K562 (cell line): ENCODE results near the gene IRF2BP2. TPM values are rescaled to one million over a fixed set of nuclear protein-coding genes. Genes with fewer than 3 reads are reported as not detected.

ENCODE experiments used
- BACH1 ChIP-seq: fragments of 200-800 bp; sonication (Bioruptor generic); IDR thresholded peaks from 2 replicates; pipeline ENCODE4 v1.6.1; 2016; ENCODE audit warnings: missing genetic modification characterization, missing compliant biosample characterization
- CXXC5 ChIP-seq: fragments of 250-450 bp; sonication (Bioruptor Pico); IDR thresholded peaks from 2 replicates; pipeline ENCODE4 v1.8.0; 2022; ENCODE audit warnings: inconsistent platforms, mild to moderate bottlenecking, moderate library complexity
- HDAC2 ChIP-seq: fragments of 450-650 bp; IDR thresholded peaks from 2 replicates; pipeline ENCODE4 v1.6.1; 2016; ENCODE audit warnings: mild to moderate bottlenecking
- HIVEP1 ChIP-seq: fragments of 250-450 bp; sonication (Bioruptor Pico); IDR thresholded peaks from 2 replicates; pipeline ENCODE4 v1.4.0; 2020; ENCODE audit warnings: mild to moderate bottlenecking
- MAZ ChIP-seq, 2 experiments: fragments of 450-650 bp in 1 of 2; sonication (generic) in 1 of 2; formaldehyde crosslinking; IDR thresholded peaks in 1 of 2; conservative IDR thresholded peaks in 1 of 2; 2 replicates each; pipeline versions ENCODE4 v1.4.0 to v1.5.0; 2020; ENCODE audit warnings: mild to moderate bottlenecking in 1 of 2, missing genetic modification reagents in 1 of 2
- MBD2 ChIP-seq: sonication (generic); IDR thresholded peaks from 2 replicates; pipeline ENCODE4 v1.6.1; 2016; ENCODE audit warnings: low read depth, borderline replicate concordance
- MEF2A ChIP-seq: IDR thresholded peaks from 2 replicates; pipeline ENCODE4 v1.6.1; 2011; ENCODE audit warnings: low read depth, mild to moderate bottlenecking, low read length, moderate library complexity; ENCODE audit not compliant: control insufficient read depth
- SMARCC2 ChIP-seq: fragments of 450-650 bp; IDR thresholded peaks from 2 replicates; pipeline ENCODE4 v1.6.1; 2017; ENCODE audit warnings: antibody characterized with exemption, moderate library complexity, mild to moderate bottlenecking, low read depth
- TCF7L2 ChIP-seq: fragments of 150-350 bp; IDR thresholded peaks from 2 replicates; pipeline ENCODE4 v1.6.1; 2016; ENCODE audit warnings: low read depth, mild to moderate bottlenecking, low read length, moderate library complexity
- ZNF134 ChIP-seq: fragments of 250-450 bp; sonication (Bioruptor Pico); conservative IDR thresholded peaks from 2 replicates; pipeline ENCODE4 v1.4.0; 2020
- ZNF324 ChIP-seq: fragments of 250-450 bp; sonication (Bioruptor Pico); IDR thresholded peaks from 2 replicates; pipeline ENCODE4 v1.4.0; 2020; ENCODE audit warnings: mild to moderate bottlenecking
- polyA plus RNA-seq, 8 experiments: library from polyadenylated mRNA; depleted of rRNA in 4 of 8; stranded (reverse) in 5 of 8; unstranded in 3 of 8; fragments of >200 nt; fragmentation: Nextera tagmentation in 2 of 8; fragmentation: Illumina TruSeq in 1 of 8; extraction: Ambion mirVana in 2 of 8; extraction: Trizol in 1 of 8; gene quantifications; 2 replicates each; pipeline versions ENCODE4 v1.2.1 to v1.2.3, GENCODE V29; 2011 to 2014; ENCODE audit warnings: inconsistent platforms in 1 of 8, missing spikeins in 1 of 8
- total RNA-seq, 7 experiments: library from RNA; depleted of rRNA in 6 of 7; stranded (reverse); fragments of >200 nt in 6 of 7; fragmentation: Illumina TruSeq in 2 of 7; extraction: Trizol in 2 of 7; gene quantifications; 2 replicates each; pipeline versions ENCODE4 v1.2.1 to v1.2.3, GENCODE V29; 2011 to 2021; ENCODE audit warnings: low replicate concordance in 1 of 7
- TF ChIP-seq, protein P1 (sequence below): fragments of 450-650 bp; IDR thresholded peaks from 2 replicates; pipeline ENCODE4 v1.6.1; 2017; ENCODE audit warnings: antibody characterized with exemption, mild to moderate bottlenecking
- TF ChIP-seq, protein P2 (sequence below): fragments of 200-800 bp; sonication (Bioruptor generic); IDR thresholded peaks from 2 replicates; pipeline ENCODE4 v1.6.1; 2016; ENCODE audit warnings: missing genetic modification characterization, missing compliant biosample characterization
- TF ChIP-seq, protein P3 (sequence below): fragments of 200-400 bp; formaldehyde crosslinking; IDR thresholded peaks from 2 replicates; pipeline ENCODE4 v1.6.1; 2017; ENCODE audit warnings: mild to moderate bottlenecking, low read depth, low read length, moderate library complexity
- TF ChIP-seq, protein P4 (sequence below): fragments of 450-650 bp; IDR thresholded peaks from 2 replicates; pipeline ENCODE4 v1.6.1; 2016; ENCODE audit warnings: missing biosample characterization, missing genetic modification characterization

Gene IRF2BP2
- total and polyA plus RNA-seq, 9 of the 15 experiments (the other 6 are each of a cell fraction or from before 2014, with no cell fraction given) = 7.7 to 68.6 (median 22.1) TPM

DNA sequence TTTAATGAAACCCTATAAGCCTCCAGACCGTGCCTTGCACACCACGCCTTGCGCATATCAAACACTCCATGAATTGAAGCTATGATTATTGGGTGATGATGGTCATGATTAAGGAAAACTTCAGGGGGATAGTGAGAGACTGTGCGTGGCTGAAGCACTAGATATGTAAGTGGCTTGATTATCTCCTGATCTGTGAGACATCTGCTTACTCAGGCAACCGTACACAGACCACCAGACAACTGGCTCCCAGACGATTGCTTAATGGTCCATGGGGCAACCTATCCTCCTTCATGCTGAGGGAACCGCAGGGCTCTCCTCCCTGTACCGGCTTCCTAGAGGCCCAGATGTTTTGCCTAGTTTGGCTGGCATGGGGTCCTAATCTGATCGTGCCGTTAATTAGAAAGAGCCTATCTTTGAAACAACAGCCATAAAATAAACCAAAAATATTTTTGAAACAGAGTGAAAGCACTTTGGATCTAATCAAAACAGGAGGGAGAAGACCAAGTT, 51.6 kb downstream of the IRF2BP2 start (continued):
- TF ChIP-seq, protein P1, sequence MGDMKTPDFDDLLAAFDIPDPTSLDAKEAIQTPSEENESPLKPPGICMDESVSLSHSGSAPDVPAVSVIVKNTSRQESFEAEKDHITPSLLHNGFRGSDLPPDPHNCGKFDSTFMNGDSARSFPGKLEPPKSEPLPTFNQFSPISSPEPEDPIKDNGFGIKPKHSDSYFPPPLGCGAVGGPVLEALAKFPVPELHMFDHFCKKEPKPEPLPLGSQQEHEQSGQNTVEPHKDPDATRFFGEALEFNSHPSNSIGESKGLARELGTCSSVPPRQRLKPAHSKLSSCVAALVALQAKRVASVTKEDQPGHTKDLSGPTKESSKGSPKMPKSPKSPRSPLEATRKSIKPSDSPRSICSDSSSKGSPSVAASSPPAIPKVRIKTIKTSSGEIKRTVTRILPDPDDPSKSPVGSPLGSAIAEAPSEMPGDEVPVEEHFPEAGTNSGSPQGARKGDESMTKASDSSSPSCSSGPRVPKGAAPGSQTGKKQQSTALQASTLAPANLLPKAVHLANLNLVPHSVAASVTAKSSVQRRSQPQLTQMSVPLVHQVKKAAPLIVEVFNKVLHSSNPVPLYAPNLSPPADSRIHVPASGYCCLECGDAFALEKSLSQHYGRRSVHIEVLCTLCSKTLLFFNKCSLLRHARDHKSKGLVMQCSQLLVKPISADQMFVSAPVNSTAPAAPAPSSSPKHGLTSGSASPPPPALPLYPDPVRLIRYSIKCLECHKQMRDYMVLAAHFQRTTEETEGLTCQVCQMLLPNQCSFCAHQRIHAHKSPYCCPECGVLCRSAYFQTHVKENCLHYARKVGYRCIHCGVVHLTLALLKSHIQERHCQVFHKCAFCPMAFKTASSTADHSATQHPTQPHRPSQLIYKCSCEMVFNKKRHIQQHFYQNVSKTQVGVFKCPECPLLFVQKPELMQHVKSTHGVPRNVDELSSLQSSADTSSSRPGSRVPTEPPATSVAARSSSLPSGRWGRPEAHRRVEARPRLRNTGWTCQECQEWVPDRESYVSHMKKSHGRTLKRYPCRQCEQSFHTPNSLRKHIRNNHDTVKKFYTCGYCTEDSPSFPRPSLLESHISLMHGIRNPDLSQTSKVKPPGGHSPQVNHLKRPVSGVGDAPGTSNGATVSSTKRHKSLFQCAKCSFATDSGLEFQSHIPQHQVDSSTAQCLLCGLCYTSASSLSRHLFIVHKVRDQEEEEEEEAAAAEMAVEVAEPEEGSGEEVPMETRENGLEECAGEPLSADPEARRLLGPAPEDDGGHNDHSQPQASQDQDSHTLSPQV = 0 out of 2 replicates have a peak, but pooled peaks have one; percentile 40
- no peak for TF ChIP-seq TCF7L2
- peak; percentile 64; the same call in 1 of the 2 replicates for TF ChIP-seq BACH1 (tag)
- TF ChIP-seq HIVEP1 (CRISPR knock-in tag) = no peak
- TF ChIP-seq SMARCC2 = peak; percentile 57; the same call in 1 of the 2 replicates
- TF ChIP-seq, protein P2, sequence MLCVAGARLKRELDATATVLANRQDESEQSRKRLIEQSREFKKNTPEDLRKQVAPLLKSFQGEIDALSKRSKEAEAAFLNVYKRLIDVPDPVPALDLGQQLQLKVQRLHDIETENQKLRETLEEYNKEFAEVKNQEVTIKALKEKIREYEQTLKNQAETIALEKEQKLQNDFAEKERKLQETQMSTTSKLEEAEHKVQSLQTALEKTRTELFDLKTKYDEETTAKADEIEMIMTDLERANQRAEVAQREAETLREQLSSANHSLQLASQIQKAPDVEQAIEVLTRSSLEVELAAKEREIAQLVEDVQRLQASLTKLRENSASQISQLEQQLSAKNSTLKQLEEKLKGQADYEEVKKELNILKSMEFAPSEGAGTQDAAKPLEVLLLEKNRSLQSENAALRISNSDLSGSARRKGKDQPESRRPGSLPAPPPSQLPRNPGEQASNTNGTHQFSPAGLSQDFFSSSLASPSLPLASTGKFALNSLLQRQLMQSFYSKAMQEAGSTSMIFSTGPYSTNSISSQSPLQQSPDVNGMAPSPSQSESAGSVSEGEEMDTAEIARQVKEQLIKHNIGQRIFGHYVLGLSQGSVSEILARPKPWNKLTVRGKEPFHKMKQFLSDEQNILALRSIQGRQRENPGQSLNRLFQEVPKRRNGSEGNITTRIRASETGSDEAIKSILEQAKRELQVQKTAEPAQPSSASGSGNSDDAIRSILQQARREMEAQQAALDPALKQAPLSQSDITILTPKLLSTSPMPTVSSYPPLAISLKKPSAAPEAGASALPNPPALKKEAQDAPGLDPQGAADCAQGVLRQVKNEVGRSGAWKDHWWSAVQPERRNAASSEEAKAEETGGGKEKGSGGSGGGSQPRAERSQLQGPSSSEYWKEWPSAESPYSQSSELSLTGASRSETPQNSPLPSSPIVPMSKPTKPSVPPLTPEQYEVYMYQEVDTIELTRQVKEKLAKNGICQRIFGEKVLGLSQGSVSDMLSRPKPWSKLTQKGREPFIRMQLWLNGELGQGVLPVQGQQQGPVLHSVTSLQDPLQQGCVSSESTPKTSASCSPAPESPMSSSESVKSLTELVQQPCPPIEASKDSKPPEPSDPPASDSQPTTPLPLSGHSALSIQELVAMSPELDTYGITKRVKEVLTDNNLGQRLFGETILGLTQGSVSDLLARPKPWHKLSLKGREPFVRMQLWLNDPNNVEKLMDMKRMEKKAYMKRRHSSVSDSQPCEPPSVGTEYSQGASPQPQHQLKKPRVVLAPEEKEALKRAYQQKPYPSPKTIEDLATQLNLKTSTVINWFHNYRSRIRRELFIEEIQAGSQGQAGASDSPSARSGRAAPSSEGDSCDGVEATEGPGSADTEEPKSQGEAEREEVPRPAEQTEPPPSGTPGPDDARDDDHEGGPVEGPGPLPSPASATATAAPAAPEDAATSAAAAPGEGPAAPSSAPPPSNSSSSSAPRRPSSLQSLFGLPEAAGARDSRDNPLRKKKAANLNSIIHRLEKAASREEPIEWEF (CRISPR knock-in tag) = 0 out of 2 replicates have a peak, but pooled peaks have one; percentile 56
- TF ChIP-seq ZNF324 (CRISPR knock-in tag) = no peak
- peak in 1 of 2 experiments; percentile 40; a peak in 1 of 4 replicates for TF ChIP-seq MAZ (CRISPR knock-in tag; conservative IDR thresholded peaks at IDR 0.05 in 1 of 2, IDR thresholded peaks at IDR 0.05 in 1 of 2)
- TF ChIP-seq ZNF134 (CRISPR knock-in tag) = no peak
- TF ChIP-seq, protein P3, sequence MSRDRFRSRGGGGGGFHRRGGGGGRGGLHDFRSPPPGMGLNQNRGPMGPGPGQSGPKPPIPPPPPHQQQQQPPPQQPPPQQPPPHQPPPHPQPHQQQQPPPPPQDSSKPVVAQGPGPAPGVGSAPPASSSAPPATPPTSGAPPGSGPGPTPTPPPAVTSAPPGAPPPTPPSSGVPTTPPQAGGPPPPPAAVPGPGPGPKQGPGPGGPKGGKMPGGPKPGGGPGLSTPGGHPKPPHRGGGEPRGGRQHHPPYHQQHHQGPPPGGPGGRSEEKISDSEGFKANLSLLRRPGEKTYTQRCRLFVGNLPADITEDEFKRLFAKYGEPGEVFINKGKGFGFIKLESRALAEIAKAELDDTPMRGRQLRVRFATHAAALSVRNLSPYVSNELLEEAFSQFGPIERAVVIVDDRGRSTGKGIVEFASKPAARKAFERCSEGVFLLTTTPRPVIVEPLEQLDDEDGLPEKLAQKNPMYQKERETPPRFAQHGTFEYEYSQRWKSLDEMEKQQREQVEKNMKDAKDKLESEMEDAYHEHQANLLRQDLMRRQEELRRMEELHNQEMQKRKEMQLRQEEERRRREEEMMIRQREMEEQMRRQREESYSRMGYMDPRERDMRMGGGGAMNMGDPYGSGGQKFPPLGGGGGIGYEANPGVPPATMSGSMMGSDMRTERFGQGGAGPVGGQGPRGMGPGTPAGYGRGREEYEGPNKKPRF = no peak
- 0 out of 2 replicates have a peak, but pooled peaks have one; percentile 25 for TF ChIP-seq HDAC2
- peak; percentile 58 for TF ChIP-seq CXXC5 (CRISPR knock-in tag)
- peak; percentile 15; the same call in 1 of the 2 replicates for TF ChIP-seq MBD2
- no peak for TF ChIP-seq MEF2A
- TF ChIP-seq, protein P4, sequence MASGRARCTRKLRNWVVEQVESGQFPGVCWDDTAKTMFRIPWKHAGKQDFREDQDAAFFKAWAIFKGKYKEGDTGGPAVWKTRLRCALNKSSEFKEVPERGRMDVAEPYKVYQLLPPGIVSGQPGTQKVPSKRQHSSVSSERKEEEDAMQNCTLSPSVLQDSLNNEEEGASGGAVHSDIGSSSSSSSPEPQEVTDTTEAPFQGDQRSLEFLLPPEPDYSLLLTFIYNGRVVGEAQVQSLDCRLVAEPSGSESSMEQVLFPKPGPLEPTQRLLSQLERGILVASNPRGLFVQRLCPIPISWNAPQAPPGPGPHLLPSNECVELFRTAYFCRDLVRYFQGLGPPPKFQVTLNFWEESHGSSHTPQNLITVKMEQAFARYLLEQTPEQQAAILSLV = peak; percentile 42; the same call in 1 of the 2 replicates
